ENCODE results near the gene ZNF408.

DNA sequence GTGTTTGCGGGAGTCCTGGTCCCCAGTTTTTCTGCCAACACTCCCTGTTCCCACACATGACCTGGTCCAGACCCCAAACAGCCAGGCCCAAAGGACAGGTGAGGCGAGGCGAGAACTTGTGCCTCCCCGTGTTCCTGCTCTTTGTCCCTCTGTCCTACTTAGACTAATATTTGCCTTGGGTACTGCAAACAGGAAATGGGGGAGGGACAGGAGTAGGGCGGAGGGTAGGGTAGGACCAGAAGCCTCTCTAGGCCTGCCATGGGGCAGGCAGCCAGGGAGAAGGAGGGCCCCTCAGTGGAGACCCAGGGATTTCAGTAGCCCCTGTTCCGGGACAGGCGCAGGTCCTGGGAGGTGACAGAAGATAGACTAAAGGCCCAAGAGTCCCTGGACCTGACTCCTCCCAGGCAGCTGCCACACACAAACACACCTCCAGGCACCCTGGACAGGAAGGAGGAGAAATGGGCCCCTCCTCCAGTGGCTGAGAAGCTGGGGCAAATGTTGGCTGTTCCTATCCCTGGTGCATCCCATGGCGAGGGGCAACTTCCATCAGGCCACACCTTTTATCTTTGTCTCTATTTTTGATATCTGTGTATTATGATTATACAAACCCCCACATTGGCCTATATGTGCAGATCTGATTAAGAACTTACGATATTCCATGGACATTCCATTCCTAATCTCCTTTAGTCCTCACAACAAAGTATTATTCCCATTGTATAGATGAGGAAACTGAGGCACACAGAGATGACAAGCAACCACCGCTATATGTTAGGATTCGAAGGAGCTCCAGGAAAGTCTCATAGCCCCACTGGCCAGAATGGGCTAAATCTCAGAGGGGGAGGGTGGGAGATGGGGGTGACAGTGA, 17.6 kb downstream of the ZNF408 start:
- TF ChIP-seq, protein P1, sequence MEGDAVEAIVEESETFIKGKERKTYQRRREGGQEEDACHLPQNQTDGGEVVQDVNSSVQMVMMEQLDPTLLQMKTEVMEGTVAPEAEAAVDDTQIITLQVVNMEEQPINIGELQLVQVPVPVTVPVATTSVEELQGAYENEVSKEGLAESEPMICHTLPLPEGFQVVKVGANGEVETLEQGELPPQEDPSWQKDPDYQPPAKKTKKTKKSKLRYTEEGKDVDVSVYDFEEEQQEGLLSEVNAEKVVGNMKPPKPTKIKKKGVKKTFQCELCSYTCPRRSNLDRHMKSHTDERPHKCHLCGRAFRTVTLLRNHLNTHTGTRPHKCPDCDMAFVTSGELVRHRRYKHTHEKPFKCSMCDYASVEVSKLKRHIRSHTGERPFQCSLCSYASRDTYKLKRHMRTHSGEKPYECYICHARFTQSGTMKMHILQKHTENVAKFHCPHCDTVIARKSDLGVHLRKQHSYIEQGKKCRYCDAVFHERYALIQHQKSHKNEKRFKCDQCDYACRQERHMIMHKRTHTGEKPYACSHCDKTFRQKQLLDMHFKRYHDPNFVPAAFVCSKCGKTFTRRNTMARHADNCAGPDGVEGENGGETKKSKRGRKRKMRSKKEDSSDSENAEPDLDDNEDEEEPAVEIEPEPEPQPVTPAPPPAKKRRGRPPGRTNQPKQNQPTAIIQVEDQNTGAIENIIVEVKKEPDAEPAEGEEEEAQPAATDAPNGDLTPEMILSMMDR (IDR thresholded peaks at IDR 0.05) = no peak
- no peak for TF ChIP-seq POLR2A (IDR thresholded peaks at IDR 0.05)
